T1000 (cell line): ENCODE measurements around the gene C12orf75.
"Not testable (repeated sequence)": the region's sequence is repeated elsewhere in the genome, so short reads cannot be mapped to it uniquely, and the experiment has no call there.

Experiments
- DNase-seq: peaks from one replicate; lab custom pipeline; 2025; ENCODE audit warnings: mixed read lengths; lab: John Stamatoyannopoulos, UW

The C12orf75 gene

DNA sequence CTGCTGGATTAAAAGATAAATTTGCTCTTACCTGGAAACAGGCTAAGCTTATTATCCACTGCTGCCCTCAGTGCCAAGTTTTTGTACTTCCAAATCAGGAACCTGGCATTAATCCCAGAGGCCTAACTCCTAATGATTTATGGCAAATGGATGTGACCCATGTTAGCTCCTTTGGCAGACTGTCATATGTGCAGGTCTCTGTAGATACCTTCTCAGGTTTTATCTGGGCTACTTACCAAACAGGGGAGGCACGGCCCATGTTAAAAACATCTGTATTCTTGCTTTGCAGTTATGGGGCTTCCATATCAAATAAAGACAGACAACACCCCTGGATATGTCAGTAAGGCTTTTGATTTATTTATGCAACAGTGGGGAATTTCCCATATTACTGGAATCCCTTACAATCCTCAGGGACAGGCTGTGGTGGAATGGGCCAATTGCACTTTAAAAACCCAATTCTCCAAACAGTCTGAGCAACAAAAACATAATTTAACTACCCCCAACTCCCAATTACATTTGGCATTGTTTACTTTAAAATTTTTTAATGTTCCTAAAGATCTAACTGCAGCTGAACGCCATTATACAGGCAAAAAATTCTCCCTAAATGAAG is 19.9 kb upstream of the C12orf75 start:
- not testable (repeated sequence) for DNase-seq

DNA sequence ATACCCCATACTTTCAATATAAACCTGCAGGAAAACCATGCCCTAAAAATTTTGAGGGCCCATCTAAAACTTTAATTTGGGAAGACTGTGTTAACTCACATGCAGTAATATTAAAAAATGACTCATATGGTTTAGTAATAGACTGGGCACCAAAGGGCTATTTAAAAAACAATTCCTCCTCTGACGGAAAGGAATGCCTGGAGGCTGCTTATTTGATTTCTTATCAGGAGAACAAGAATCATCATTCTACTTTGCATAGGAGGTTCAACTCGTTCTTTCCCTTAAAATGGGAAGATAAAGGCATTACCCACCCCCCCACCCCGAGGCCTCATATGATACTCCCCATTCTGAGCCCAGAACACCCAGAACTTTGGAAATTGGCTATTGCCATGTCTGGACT is 18.6 kb upstream of the C12orf75 start:
- DNase-seq: not testable (repeated sequence)

DNA sequence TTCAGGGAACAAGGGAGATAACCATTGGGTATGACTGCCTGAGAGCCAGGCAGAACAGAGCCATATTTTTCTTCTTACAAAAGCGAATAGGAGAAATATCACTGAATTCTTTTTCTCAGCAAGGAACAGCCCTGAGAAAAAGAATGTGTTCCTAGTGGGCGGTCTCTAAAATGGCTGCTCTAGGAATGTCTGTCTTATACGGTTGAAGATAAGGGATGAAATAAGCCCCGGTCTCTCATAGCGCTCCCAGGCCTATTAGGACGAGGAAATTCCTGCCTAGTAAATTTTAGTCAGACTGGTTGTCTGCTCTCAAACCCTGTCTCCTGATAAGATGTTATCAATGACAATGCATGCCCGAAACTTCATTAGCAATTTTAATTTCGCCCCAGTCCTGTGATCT is 16.7 kb upstream of the C12orf75 start:
- not testable (repeated sequence) for DNase-seq

DNA sequence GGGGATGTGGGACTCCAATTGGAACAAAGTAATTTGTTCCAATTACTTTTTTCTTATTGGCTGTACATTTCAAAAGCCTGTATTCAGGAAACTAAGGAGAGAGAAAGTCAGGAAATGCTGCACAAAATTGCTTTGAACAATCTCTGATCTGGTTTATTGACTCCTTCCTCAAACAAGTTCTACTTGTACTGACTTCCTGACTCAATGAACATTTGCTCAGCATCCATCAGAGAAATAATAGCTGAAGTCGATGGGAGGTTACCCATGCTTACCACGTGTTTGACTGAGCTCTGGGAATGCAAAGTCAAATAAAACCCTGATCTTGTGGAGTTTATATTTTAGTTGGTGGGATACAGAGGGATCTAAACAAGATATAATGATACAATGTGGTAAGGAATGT is 15.4 kb upstream of the C12orf75 start:
- no peak for DNase-seq

DNA sequence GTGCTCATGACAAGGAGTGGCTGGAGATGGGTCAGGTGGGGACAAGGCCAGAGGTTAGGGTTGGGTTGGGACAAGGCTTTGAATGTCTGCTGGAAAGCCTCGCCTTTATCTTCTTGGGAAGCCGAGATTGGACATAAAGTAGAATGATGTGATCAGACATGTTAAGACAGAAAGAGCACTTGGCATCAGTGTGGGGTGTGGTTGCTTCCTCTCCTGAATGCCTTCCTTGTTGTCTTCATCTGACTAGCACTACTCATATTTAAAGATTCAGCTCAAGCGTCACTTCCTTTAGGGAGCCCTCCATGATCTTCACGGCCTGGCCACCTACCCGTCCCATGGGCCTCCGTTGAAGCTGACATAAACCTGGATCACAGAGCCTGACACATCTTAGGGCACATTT is 14.8 kb upstream of the C12orf75 start:
- no peak for DNase-seq

DNA sequence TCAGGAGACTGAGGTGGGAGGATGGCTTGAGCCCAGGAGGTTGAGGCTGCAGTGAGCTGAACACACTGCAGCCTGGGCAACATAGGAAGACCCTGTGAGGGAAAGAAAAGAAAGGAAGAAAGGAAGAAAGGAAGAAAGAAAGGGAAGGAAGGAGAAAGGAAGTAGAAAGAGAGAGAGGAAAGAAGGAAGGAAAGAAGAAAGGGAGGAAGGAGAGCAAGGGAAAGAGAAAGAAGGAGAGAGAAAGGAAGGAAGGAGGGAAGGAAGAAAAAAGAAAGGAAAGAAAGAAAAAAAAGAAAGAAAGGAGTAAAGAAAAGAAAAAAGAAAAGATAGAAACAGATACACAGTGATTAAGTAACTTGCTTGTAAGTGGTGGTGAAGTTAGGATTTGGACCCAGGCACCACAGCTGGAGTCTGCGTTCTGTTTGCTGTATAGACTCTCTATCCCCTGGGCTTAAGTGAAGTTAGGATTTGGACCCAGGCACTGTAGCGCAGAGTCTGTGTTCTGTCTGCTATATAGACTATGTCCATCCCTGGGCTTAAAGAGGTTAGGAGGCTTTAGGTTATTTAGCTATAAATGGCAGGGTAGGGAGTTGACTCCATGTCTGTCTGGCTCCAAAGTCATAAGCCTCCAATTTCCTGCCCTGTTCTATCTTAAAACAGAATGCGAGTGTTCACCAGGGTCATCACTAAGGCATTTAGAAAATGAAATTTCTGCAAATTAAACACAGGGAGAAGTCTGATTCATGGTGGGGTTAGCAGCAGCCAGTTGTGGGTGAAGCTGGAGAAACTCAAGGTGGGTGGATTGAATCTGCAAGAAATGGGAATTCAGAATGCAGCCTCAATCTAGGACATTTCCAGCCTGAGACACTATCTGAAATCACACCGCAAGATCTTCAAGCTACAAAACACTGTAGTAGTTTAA is 13.3 kb upstream of the C12orf75 start:
- DNase-seq: no peak

DNA sequence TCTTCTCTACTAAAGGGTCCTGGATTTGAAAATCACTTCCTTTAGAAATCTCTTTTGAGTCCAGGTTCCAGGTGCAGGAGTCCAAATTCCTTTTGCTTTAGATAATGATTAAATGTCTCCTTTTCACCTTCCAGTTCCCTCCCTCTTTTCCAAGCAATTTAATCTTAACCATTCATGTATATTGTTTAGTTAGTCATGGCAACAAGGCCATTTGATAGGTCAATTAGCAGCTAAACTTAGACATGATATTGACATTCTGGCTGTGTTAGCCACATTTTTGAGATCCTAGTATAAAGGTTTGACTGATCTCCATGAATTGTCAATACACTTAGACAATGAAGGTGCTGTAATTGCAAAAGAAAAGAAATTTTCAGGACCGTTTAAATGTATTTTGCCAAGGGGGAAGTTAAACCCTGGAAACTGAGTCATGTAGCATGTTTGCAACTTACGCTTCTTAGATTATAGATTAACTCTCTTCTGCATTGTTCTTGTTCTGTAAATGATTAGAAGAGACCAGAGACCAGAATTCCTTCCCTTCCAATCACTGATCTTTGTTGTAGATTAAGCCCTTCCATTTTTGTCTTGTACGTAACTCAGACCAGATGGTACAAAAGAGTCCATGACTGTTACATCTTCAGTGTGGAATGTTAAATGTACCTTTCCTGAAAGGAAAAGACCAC is 12.4 kb upstream of the C12orf75 start:
- DNase-seq: no peak

DNA sequence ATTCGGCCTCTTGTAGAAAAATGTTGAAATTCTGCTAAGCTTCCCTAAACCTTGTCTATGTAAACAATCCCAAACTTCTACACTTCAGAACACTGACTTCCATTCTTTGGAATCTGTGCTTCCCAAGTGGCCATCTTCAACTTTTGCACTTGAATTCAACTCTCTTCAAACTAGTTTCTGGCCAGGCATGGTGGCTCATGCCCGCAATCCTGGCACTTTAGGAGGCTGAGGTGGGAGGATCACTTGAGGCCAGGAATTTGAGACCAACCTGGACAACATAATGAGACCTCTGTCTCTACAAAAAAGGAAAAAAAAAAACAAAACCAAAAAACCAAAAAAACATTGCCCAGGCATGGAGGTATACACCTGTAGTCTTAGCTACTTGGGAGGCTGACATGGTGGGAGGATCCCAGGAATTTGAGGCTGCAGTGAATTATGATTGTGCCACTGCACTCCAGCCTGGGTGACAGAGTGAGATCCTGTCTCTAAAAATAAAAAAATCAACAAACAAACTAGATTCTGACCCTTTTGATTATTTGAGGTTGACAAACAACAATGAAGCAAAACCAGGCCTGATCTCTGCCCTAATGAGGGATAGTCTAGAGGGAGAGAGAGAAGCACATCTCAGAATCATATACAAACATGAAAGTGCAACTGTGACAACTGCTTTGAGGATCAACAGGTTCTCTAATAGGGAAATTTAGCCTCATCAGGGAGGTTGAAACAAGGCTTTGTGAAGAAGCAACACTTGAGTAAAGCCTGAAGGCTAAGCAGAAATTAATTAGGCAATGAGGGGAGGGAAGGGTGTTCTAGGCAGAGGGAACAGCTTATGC is 11.6 kb upstream of the C12orf75 start:
- DNase-seq: no peak

DNA sequence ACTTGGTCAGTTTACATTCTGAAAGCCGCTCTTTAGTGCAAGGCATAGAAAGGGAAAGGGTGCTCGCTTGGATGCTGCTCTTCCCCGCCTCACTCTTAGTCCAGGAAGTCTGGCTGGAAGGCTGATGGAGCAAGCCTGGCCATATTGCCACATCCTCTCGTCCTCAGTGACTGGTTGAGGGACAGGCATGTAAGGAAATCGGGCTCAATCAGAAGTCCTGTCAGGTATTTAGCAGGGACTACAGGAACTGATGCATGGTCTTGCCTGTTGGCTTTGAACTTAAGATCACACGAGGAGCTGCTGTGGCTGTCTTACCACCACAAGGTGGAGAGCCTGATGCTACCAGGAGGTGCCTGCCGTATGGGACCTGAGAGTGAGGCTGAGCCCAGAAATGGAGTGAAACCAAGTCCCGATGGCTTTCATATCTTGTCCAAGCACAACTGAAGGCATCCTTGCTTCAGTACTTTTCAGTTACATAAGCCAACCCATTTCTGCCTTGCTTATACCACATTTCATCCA is 10.7 kb upstream of the C12orf75 start:
- DNase-seq: no peak

DNA sequence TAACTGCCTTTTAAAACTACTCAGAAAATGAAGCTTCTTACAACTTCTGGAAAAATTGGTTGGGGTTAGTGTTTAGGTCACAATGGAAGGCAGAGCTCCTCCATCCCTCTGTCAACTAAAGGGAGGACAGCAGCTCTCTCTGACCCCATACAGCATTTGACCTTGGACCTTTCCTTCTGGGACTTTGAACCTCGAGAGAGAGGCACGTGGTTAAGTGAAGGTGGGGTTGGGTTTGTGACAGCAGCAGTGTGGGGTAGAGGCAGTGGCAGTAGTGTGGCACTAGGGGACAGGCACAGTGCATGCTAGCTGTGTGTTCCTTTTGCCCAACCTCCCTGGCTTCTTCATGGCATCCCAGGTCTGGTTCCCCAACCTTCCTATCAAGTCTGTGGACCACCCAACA is 9.4 kb upstream of the C12orf75 start:
- DNase-seq: no peak

DNA sequence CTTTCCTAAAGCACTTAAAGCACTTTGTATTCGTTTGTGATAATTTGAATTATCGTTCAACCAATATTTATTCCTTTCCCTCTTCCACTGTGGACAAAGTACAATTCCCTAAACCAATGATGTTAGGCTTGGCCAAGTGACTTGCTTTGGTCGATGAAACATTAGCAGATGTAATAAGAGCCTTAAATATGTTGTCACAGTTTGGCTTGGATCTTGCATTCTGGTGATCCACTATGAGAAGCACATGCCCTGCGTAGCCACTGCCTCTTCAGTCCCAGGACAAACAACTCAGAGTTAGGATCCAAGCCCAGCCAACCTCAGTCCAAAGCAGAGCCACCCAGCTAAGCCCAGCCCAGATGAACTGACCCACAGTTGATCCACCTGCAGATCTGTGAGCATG is 8.4 kb upstream of the C12orf75 start:
- no peak for DNase-seq

DNA sequence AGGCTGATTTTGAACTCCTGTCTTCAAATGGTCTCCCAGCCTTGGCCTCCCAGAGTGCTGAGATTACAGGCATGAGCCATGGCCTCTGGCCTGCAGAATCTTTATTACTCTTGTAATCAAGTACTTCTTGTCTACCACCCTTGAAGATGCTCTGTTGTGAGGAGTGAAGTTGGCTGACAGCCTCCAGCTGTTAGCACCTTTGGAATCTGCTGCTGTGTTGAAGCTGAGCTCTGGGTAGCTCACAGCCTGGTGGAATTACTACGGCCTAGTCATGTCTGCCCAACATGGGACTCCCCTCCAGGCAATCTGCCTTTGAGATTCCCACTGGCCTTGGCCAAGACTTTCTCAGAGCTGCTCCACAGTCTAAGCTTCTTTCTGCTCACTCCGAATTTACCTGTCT is 5.8 kb upstream of the C12orf75 start:
- DNase-seq: no peak

DNA sequence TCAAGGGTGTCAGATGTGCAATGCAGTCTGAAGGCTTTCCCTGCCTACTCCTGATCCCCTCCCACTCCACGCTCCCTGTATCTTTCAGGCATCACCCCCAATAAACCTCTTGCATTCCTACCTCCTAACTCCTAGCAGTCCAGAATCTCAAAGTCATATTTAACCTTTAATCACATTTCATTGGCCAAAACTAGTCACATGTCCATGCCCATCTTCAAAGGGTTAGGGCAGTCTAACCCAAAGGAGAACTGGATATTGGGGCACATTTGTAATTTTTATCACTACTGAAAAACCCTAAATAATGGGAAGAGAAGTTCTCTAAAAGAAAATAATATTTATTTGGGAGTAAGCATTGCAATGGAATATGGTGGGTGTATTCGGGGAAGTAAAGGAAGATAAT is 5.4 kb upstream of the C12orf75 start:
- no peak for DNase-seq

DNA sequence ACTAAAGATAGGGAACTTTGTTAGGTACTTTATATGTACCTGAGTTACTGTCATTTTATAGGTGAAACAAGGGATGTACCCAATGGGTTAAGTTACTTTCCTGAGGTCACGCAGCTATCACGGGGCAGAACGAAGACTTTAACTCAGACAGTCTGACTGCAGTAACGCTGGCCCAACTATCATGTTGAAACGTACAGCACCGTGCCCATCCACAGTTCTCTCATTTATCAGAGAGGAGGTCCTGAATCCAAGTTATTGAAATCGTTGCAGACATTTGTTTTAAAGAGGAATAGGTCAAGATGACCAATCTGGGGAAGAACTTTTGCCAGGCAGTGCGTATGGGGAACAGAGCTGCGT is 587 bp upstream of the C12orf75 start:
- no peak for DNase-seq

DNA sequence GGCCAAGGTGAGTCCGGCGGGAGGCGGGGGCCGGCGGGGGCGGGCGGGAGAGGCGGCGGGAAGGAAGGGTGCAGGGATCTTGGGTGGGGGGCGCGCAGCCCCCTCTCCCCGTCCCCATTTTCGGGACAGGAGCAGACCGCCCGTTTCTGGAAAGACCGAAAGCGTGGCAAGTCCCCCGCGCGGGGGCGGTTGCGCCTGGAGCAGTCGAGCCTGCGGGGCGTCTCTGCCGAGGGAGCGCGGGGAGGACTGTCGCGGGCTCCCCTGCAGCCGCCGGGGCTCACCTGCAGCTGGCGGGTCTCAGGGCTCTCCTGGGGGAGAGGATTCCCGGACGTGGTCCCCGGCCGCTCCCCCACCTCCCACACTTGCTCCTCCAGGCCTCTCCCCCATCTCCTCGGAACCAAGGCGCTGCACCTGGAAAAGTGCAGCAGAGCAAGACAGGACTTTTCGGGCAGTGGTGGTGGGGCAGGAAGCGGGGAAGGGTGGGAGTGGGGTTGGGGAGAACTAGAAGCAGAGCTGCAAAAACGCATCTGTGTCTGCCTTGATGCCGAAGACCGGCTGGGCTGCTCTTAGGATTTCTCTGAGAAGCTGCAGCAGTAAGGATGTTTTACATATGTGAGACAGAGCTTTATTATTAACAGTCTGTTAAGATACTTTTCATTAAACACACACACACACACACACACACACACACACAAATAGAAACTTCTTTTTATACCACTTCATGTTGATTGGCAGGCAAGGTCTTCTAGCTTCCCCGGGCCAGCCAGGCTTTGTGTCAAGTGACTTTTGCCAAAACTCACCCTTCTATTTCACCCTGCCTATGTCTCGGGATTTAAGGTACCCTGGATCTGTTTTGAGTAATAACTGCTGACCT is 677 bp downstream of the C12orf75 start:
- no peak for DNase-seq

DNA sequence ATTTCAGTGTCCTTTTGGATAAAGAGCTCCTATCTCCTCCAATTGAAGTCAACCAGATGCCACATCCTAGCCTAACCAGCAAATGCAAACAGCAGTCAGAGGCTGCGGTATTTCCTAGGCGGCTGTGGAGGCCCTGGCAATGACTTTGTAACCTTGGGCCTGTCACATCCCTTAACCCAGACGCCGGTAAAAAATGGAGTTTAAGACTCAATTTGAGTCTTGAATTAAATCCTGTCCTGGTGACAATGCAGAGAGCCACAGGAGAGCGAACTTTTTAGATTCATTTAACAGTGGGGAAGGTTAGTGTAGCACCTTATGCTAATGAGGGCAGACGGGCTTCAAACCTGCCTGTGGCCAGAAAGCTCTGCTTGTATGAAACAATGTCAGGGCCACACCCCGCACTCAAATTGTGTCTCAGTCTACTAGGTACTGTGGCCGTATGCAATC is 1.3 kb downstream of the C12orf75 start:
- DNase-seq: no peak

DNA sequence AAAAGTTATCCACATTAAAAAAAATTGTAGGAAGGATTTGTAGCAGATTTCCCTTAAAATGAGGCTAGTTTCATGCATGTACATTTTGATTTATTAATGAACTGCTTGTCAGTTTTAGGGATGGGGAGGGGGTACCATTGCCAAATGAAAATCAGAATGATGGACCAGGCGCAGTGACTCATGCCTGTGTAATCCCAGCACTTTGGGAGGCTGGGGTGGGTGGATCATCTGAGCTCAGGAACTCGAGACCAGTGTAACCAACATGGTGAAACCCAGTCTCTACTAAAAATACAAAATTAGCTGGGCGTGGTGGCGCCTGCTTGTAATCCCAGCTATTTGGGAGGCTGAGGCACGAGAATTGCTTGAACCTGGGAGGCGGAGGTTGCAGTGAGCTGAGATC is 1.8 kb downstream of the C12orf75 start:
- DNase-seq: not testable (repeated sequence)

DNA sequence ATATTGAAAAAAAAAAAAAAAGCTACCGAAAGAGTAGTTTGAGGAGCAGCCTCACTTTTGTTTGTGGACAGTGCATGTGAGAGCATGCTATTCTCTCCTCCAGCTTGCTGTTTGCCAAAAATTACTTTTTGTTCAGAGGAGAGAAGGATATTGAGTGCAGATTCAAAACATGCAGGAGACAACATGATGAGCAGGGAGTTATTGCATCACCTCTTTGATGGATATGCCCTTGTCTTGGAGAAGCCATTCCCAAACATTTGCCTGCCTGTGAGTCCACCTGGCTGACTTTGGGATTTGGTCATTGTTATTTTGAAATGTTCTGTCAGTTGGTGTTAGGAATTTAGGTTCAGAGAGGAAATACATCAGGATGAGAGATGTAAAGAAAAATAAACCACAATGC is 2.4 kb downstream of the C12orf75 start:
- no peak for DNase-seq

DNA sequence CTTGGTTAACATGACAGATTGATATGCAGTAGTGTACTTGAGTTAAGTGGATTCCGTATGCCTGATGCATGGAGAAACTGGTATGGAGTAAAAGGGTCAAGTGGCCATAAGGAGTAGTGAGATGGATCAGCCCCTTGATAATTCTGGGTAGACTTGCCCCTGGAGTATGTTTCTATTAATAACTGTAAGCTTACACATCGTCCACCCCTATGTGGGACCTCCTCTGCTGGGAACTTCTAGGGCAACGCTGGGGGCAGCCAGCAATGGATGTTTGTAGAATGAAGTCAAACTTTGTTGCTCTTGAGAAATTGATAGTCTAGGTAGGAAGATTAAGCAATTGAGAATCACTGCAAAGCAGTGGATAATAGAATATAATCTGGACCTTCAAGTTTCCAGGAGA is 3.5 kb downstream of the C12orf75 start:
- DNase-seq: no peak

DNA sequence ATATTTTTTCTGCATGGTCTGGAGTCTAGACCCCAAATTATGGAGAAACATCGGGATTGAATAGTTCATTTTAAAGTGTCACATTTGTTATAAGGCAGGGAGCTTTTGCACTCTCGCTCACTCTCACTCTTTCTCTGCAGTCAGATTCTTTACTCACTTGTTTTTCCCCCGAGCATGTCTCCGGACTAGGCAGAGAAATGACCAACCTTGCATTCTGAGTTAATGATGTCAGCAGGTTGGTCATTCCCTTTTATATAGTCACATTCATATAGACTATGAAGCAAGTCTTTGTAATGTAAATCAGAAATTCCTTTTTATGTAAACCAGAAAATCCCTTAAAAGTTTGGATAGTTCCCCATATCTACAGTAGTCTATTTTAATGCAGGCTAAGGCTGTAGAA is 4.1 kb downstream of the C12orf75 start:
- no peak for DNase-seq

DNA sequence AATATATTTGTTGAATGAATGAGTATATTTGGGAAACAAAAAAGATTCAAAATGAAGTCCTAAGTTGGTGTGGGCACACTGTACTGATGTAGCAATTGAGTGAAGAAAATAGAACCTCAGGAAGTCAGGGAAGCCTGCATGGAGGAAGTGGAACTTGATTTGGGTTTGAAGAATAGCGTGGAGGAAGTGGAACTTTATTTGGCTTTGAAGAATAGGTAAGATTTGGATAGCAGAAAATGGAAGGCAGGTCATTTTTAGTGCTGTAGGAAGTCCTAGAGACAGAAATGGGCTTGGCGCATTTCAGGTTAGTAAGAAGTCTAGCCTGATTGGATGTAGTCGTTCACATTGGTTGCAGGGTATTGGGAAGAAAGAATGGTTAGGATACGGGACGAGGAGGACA is 5.4 kb downstream of the C12orf75 start:
- DNase-seq: no peak
